ENCODE data around the gene TBX5. TPM values are rescaled to one million over a fixed set of nuclear protein-coding genes. Genes with fewer than 3 reads are reported as not detected.
A peak's percentile ranks its signal among the peaks of the same experiment; 100 is the strongest.

TBX5 gene
- total and polyA plus RNA-seq, 8 donors, result 16.8 to 63.0 (median 55.4) TPM

- Histone ChIP-seq H3K27me3 (peaks cover 0 to 10% of the 10 kb centered on the region in 2 donors), H3K27ac (peak overlapping the region in 1 of 2 donors; percentile 26), H3K4me1 (no peaks in the 10 kb centered on the region), H3K36me3 (no peaks in the 10 kb centered on the region), H3K9me3 (no peaks in the 10 kb centered on the region), H3K4me3 (no peak overlapping the region)
- ATAC-seq, result peak; percentile 70
- intact Hi-C loops (cut with DNase I), result no loop called here
- DNase-seq, result peak in 1 of 4 donors; percentile 49
- TF ChIP-seq CTCF (IDR thresholded peaks at IDR 0.05), result no peak
These were observed 86.5 kb downstream of the TBX5 start for GRCh38 chr12:114319422-114319821.

- H3K27ac ChIP-seq, result peak overlapping the region in 1 of 2 donors; percentile 26
- no peak for TF ChIP-seq CTCF (IDR thresholded peaks at IDR 0.05)
- ATAC-seq (no peak), DNase-seq (no peak)
- no peaks in the 10 kb centered on the region for H3K9me3 ChIP-seq
- peaks cover 0 to 10% of the 10 kb centered on the region in 2 donors for H3K27me3 ChIP-seq
- H3K4me3 ChIP-seq, result no peak overlapping the region
- intact Hi-C loops (cut with DNase I), result no loop called here
- H3K4me1 ChIP-seq, result no peaks in the 10 kb centered on the region
- no peaks in the 10 kb centered on the region for H3K36me3 ChIP-seq
These were observed 87.0 kb downstream of the TBX5 start for GRCh38 chr12:114318984-114319383.

GRCh38 chr12:114316076-114316475, 89.9 kb downstream of the TBX5 start:
- no peaks in the 10 kb centered on the region for H3K4me1 ChIP-seq
- no peak for DNase-seq

GRCh38 chr12:114314974-114315720, 90.8 kb downstream of the TBX5 start:
- Histone ChIP-seq H3K4me3 (no peak overlapping the region), H3K27ac (no peak overlapping the region), H3K4me1 (no peaks in the 10 kb centered on the region), H3K36me3 (no peaks in the 10 kb centered on the region), H3K9me3 (no peaks in the 10 kb centered on the region), H3K27me3 (peaks cover 0 to 5% of the 10 kb centered on the region in 2 donors)
- no peak for TF ChIP-seq CTCF (IDR thresholded peaks at IDR 0.05)
- DNase-seq (no peak), ATAC-seq (no peak)
- intact Hi-C loops (cut with DNase I), result no loop called here

More at GRCh38 chr12:114316076-114316475, 89.9 kb downstream of the TBX5 start:
- Histone ChIP-seq H3K27ac (no peak overlapping the region), H3K4me3 (no peak overlapping the region), H3K27me3 (peaks cover 0 to 6% of the 10 kb centered on the region in 2 donors), H3K9me3 (no peaks in the 10 kb centered on the region), H3K36me3 (no peaks in the 10 kb centered on the region)
- intact Hi-C loops (cut with DNase I), result no loop called here
- ATAC-seq, result no peak
- no peak for TF ChIP-seq CTCF (IDR thresholded peaks at IDR 0.05)

GRCh38 chr12:114314403-114314802, 91.5 kb downstream of the TBX5 start:
- intact Hi-C loops (cut with DNase I), result no loop called here
- no peak for ATAC-seq
- no peaks in the 10 kb centered on the region for H3K36me3 ChIP-seq
- no peak for DNase-seq
- H3K27me3 ChIP-seq, result peaks cover 0 to 3% of the 10 kb centered on the region in 2 donors
- H3K4me3 ChIP-seq, result no peak overlapping the region
- no peaks in the 10 kb centered on the region for H3K9me3 ChIP-seq
- H3K4me1 ChIP-seq, result no peaks in the 10 kb centered on the region
- no peak for TF ChIP-seq CTCF (IDR thresholded peaks at IDR 0.05)
- H3K27ac ChIP-seq, result no peak overlapping the region
